Measurements from ENCODE around the gene DHX16. TPM values are rescaled to one million over a fixed set of nuclear protein-coding genes. Genes with fewer than 3 reads are reported as not detected.
A peak's percentile ranks its signal among the peaks of the same experiment; 100 is the strongest.

The DHX16 gene
- total RNA-seq, 5 donors from 2014 or later (not counting 1 experiment from before 2014, with no cell fraction given) = 29.0 to 51.9 (median 46.2) TPM

DNA sequence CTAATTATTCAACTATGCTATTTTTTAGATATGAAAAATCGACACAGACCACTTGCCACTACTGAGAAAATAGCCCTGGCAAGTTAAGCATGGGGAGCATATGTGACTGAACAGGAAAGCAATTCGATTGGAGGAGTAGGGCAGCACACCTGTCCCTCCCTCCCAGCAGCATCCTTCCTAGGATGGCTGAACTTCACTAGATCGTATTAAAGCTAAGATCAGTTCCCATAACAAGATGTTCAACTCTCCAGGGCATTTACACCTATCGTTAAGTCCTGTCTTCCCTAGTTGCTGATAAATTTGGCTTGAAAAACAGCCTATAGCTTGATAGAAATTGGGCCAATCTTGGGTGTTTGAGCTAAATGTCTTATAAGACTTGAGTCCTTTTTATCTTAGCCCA lies 62.7 kb downstream of the DHX16 start:
- H3K36me3 ChIP-seq (ENCODE audit: control insufficient read depth in 2 of 2, extremely low read depth in 1 of 2, insufficient read depth in 1 of 2, low read length in 1 of 2) = peaks cover 20 to 51% of the 10 kb centered on the region in 2 donors

DNA sequence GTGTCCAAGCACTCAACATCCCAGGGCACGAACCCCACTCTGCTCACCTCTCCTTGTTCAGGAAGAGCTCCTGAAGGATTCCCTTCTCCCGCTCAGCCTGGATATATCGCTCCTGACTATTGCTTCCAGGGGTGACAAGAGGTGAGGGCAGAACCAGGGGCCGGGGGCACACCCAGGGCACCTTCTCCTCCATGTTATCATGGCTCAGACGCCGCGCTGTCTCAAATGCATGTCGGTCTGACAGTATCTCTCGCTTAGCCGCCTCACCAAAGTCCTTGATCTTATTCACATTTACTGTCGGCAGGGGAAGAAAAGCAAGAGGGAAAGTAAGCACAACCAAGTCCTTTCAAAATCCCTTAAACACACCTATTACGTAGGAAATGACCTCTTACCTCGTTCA lies 68.8 kb downstream of the DHX16 start:
- peaks cover 6 to 33% of the 10 kb centered on the region in 2 experiments for H3K4me1 ChIP-seq (ENCODE audit: control insufficient read depth in 1 of 2, extremely low read depth in 1 of 2, insufficient read depth in 2 of 2, low read length in 2 of 2)
- no peaks in the 10 kb centered on the region for H3K27me3 ChIP-seq (replicated peaks in 1 of 2; ENCODE audit: control insufficient read depth in 2 of 2, extremely low read depth in 1 of 2, insufficient read depth in 2 of 2, low read length in 1 of 2)
- CTCF ChIA-PET = no interaction called here
- 100% methylated on average over 13 of the region's 13 CpGs for WGBS (ENCODE audit: insufficient coverage)
- H3K27me3 Mint-ChIP-seq = no peaks in the 10 kb centered on the region
- H3K9me3 Mint-ChIP-seq = no peaks in the 10 kb centered on the region
- H3K4me3 Mint-ChIP-seq = no peak overlapping the region
- peaks cover 60% of the 10 kb centered on the region for H3K36me3 Mint-ChIP-seq
- H3K9me3 ChIP-seq = no peaks in the 10 kb centered on the region
- DNase-seq = no peak
- no peak overlapping the region for H3K4me3 ChIP-seq (ENCODE audit: control insufficient read depth in 1 of 2, extremely low read depth in 1 of 2, low read length in 1 of 2)
- no peak overlapping the region for H3K27ac ChIP-seq (ENCODE audit: low read length)
- H3K27ac Mint-ChIP-seq = peak overlapping the region in 1 of 2 donors; percentile 39
- H3K4me1 Mint-ChIP-seq = peaks cover 22 to 52% (median 37%) of the 10 kb centered on the region in 3 donors
- no peak for ATAC-seq (replicated peaks in 1 of 4)
- POLR2A ChIA-PET = no interaction called here
- peaks cover 49 to 87% of the 10 kb centered on the region in 2 donors for H3K36me3 ChIP-seq (ENCODE audit: control insufficient read depth in 2 of 2, extremely low read depth in 1 of 2, insufficient read depth in 1 of 2, low read length in 1 of 2)

More for the DNA sequence above, 62.7 kb downstream of the DHX16 start:
- DNase-seq = no peak
- H3K27me3 Mint-ChIP-seq = no peaks in the 10 kb centered on the region
- H3K4me3 Mint-ChIP-seq = no peak overlapping the region
- H3K9me3 Mint-ChIP-seq = no peaks in the 10 kb centered on the region
- no peaks in the 10 kb centered on the region for H3K9me3 ChIP-seq
- ChIA-PET CTCF (interaction anchor here in 1 of 2 donors (0.5 to 1.4 kb wide), 2 partner anchors 13 to 128 kb away, joined by 3 read pairs; no protein-coding TSS in a partner anchor), POLR2A (interaction anchor here (0.5 to 0.9 kb wide), 4 partner anchors 14 to 55 kb away, joined by 3 to 6 read pairs (median 4); no protein-coding TSS in a partner anchor)
- peaks cover 36 to 50% of the 10 kb centered on the region in 2 experiments for H3K4me1 ChIP-seq (ENCODE audit: control insufficient read depth in 1 of 2, extremely low read depth in 1 of 2, insufficient read depth in 2 of 2, low read length in 2 of 2)
- ATAC-seq (replicated peaks in 1 of 4) = no peak
- no peaks in the 10 kb centered on the region for H3K27me3 ChIP-seq (replicated peaks in 1 of 2; ENCODE audit: control insufficient read depth in 2 of 2, extremely low read depth in 1 of 2, insufficient read depth in 2 of 2, low read length in 1 of 2)
- WGBS (ENCODE audit: insufficient coverage) = no CpG with 5 or more reads among the region's 4 CpGs
- H3K4me3 ChIP-seq (ENCODE audit: control insufficient read depth in 1 of 2, extremely low read depth in 1 of 2, low read length in 1 of 2) = no peak overlapping the region
- H3K4me1 Mint-ChIP-seq = peaks cover 66 to 83% (median 78%) of the 10 kb centered on the region in 3 donors
- peaks cover 43% of the 10 kb centered on the region for H3K36me3 Mint-ChIP-seq
- H3K27ac ChIP-seq (ENCODE audit: low read length) = peak overlapping the region; percentile 30
- peak overlapping the region; percentile 80 to 91 for H3K27ac Mint-ChIP-seq

Other genes starting within 250 kb of the DHX16 start
- gene HLA-E, start 183.5 kb downstream of the DHX16 start, total RNA-seq = 1,000 to 10,000 TPM; 1,114 to 1,417 (median 1,253) TPM
- gene GNL1, start 116.5 kb downstream of the DHX16 start, total RNA-seq = 100 to 1,000 TPM in 2 of 5 donors, 10 to 100 TPM in 3; 65.5 to 167 (median 72.9) TPM
- 10 to 100 TPM; 12.8 to 22.1 (median 19.7) TPM for gene PRR3, start 115.7 kb downstream of the DHX16 start, total RNA-seq
- gene ABCF1, start 101.6 kb downstream of the DHX16 start, total RNA-seq = 10 to 100 TPM; 61.1 to 89.9 (median 73.8) TPM
- gene PPP1R10, start 55.8 kb downstream of the DHX16 start, total RNA-seq = 100 to 1,000 TPM; 104 to 170 (median 163) TPM
- gene MRPS18B, start 55.2 kb downstream of the DHX16 start, total RNA-seq = 10 to 100 TPM; 20.7 to 55.5 (median 50.2) TPM
- 10 to 100 TPM in 4 of 5 donors, 1 to 10 TPM in 1; 6.9 to 11.8 (median 10.4) TPM for gene ATAT1, start 46.1 kb downstream of the DHX16 start, total RNA-seq
- gene C6orf136, start 25.9 kb downstream of the DHX16 start, total RNA-seq = 10 to 100 TPM; 24.5 to 39.8 (median 31.4) TPM
- gene PPP1R18, start 13.6 kb upstream of the DHX16 start, total RNA-seq = 100 to 1,000 TPM; 109 to 177 (median 156) TPM
- gene NRM, start 18.0 kb upstream of the DHX16 start, total RNA-seq = 1 to 10 TPM; 4.2 to 6.9 (median 5.5) TPM
- 10 to 100 TPM; 42.3 to 69.7 (median 53.4) TPM for gene MDC1, start 44.3 kb upstream of the DHX16 start, total RNA-seq
- 100 to 1,000 TPM; 108 to 246 (median 202) TPM for gene TUBB, start 47.3 kb upstream of the DHX16 start, total RNA-seq
- 100 to 1,000 TPM in 1 of 5 donors, 10 to 100 TPM in 4; 62.2 to 109 (median 74.2) TPM for gene FLOT1, start 69.7 kb upstream of the DHX16 start, total RNA-seq
- 10 to 100 TPM in 4 of 5 donors, 1 to 10 TPM in 1; 8.9 to 30.8 (median 12.4) TPM for gene IER3, start 71.5 kb upstream of the DHX16 start, total RNA-seq
- gene DDR1, start 211.5 kb upstream of the DHX16 start, total RNA-seq = 10 to 100 TPM in 4 of 5 donors, 1 to 10 TPM in 1; 8.8 to 23.9 (median 19.3) TPM
- gene GTF2H4, start 235.2 kb upstream of the DHX16 start, total RNA-seq = 10 to 100 TPM; 15.5 to 39.2 (median 33.3) TPM
- gene VARS2, start 241.2 kb upstream of the DHX16 start, total RNA-seq = 10 to 100 TPM; 25.1 to 55.2 (median 40.9) TPM

Data from T-cell (primary cell).